ENCODE results near the gene CTNNA1. TPM values are rescaled to one million over a fixed set of nuclear protein-coding genes. Genes with fewer than 3 reads are reported as not detected.

The CTNNA1 gene
- total and polyA plus RNA-seq, 9 of the 15 experiments (the other 6 are each of a cell fraction or from before 2014, with no cell fraction given) = 29.6 to 117 (median 89.1) TPM

GRCh38 chr5:138979684-138980280 is 226.6 kb downstream of the CTNNA1 start (continued):
- TF ChIP-seq ATF4 (CRISPR knock-in tag; IDR thresholded peaks at IDR 0.05) (no peak), ZHX1 (conservative IDR thresholded peaks at IDR 0.05; ENCODE audit: low read length) (no peak), KDM2B (CRISPR knock-in tag; IDR thresholded peaks at IDR 0.05) (no peak), KLF6 (CRISPR knock-in tag; IDR thresholded peaks at IDR 0.05; ENCODE audit: borderline replicate concordance) (no peak), HNRNPL (IDR thresholded peaks at IDR 0.05; ENCODE audit: low read depth, low read length) (no peak), DIDO1 (tag; IDR thresholded peaks at IDR 0.05; ENCODE audit: low read depth) (no peak), ZNF445 (CRISPR knock-in tag; IDR thresholded peaks at IDR 0.05; ENCODE audit: low read depth) (no peak), RAD21 (CRISPR knock-in tag; conservative IDR thresholded peaks at IDR 0.05 in 1 of 2, IDR thresholded peaks at IDR 0.05 in 1 of 2) (0 out of 4 replicates have a peak, but pooled peaks of 1 of the 2 experiments have one; percentile 15), PURB (CRISPR knock-in tag; IDR thresholded peaks at IDR 0.05; ENCODE audit: low read depth) (no peak), NFE2L1 (tag; IDR thresholded peaks at IDR 0.05; ENCODE audit: borderline replicate concordance, low read depth) (no peak), ZNF165 (CRISPR knock-in tag; IDR thresholded peaks at IDR 0.05; ENCODE audit: borderline replicate concordance) (no peak), ZNF609 (CRISPR knock-in tag; IDR thresholded peaks at IDR 0.05; ENCODE audit: borderline replicate concordance) (no peak), ATF7 (IDR thresholded peaks at IDR 0.05) (no peak), ZBTB7A (IDR thresholded peaks at IDR 0.05; ENCODE audit: borderline replicate concordance, control insufficient read depth, low read depth, low read length) (peak; percentile 70; the same call in 1 of the 2 replicates), SAP30 (IDR thresholded peaks at IDR 0.05; ENCODE audit: borderline replicate concordance, insufficient read depth, low read depth, low read length, poor library complexity, severe bottlenecking) (no peak), SETDB1 (IDR thresholded peaks at IDR 0.05; ENCODE audit: low read length) (no peak)
- TF ChIP-seq, protein P1, sequence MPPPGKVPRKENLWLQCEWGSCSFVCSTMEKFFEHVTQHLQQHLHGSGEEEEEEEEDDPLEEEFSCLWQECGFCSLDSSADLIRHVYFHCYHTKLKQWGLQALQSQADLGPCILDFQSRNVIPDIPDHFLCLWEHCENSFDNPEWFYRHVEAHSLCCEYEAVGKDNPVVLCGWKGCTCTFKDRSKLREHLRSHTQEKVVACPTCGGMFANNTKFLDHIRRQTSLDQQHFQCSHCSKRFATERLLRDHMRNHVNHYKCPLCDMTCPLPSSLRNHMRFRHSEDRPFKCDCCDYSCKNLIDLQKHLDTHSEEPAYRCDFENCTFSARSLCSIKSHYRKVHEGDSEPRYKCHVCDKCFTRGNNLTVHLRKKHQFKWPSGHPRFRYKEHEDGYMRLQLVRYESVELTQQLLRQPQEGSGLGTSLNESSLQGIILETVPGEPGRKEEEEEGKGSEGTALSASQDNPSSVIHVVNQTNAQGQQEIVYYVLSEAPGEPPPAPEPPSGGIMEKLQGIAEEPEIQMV (tag; conservative IDR thresholded peaks at IDR 0.05; ENCODE audit: low read depth) = no peak

Data from K562 (cell line).